ENCODE data around the gene EZH1.

- TF ChIP-seq, protein P1, sequence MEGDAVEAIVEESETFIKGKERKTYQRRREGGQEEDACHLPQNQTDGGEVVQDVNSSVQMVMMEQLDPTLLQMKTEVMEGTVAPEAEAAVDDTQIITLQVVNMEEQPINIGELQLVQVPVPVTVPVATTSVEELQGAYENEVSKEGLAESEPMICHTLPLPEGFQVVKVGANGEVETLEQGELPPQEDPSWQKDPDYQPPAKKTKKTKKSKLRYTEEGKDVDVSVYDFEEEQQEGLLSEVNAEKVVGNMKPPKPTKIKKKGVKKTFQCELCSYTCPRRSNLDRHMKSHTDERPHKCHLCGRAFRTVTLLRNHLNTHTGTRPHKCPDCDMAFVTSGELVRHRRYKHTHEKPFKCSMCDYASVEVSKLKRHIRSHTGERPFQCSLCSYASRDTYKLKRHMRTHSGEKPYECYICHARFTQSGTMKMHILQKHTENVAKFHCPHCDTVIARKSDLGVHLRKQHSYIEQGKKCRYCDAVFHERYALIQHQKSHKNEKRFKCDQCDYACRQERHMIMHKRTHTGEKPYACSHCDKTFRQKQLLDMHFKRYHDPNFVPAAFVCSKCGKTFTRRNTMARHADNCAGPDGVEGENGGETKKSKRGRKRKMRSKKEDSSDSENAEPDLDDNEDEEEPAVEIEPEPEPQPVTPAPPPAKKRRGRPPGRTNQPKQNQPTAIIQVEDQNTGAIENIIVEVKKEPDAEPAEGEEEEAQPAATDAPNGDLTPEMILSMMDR (conservative IDR thresholded peaks at IDR 0.05), result no peak
- no peak for TF ChIP-seq EZH2 (IDR thresholded peaks at IDR 0.05; ENCODE audit: low read depth)
These were observed 6.0 kb upstream of the EZH1 start for GRCh38 chr17:42750739-42751344.

All from PC-9 (cell line).